ENCODE data around the gene PALLD. TPM values are rescaled to one million over a fixed set of nuclear protein-coding genes. Genes with fewer than 3 reads are reported as not detected.

Gene PALLD
- total RNA-seq, 2 experiments from 2014 or later, result 2.4 to 2.8 TPM

DNA sequence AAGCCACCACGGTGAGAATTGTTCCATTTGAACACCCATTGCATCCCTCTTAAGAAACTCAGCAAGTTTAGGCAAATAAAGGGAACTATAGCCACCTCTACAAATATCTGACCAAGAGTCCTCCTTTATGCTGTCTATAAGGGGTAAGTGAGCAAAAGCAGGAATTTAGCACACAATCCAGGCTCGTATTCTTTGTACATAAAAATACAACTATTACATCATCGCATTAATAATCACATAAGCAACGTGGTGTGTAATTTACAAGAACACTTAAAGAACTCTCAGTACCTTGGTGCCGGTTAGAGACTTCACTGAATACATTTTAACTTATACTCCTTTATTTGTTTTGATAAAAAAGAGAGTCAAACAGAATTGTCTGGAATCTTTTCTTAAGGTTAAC is 38.8 kb downstream of the PALLD start:
- peaks cover 4% of the 10 kb centered on the region for H3K4me1 Mint-ChIP-seq
- H3K27ac Mint-ChIP-seq, result no peak overlapping the region
- H3K4me3 Mint-ChIP-seq, result no peak overlapping the region
- H3K27me3 Mint-ChIP-seq, result peaks cover 9% of the 10 kb centered on the region
- no peaks in the 10 kb centered on the region for H3K9me3 Mint-ChIP-seq
- H3K36me3 Mint-ChIP-seq (ENCODE audit: low read depth), result no peaks in the 10 kb centered on the region
- no peak for DNase-seq
- CTCF ChIA-PET, result no interaction called here
- POLR2A ChIA-PET, result no interaction called here

- H3K27me3 Mint-ChIP-seq, result peaks cover 8% of the 10 kb centered on the region
- H3K4me3 Mint-ChIP-seq, result no peak overlapping the region
- no peaks in the 10 kb centered on the region for H3K9me3 Mint-ChIP-seq
- no peak for DNase-seq
- CTCF ChIA-PET, result no interaction called here
- POLR2A ChIA-PET, result no interaction called here
- no peaks in the 10 kb centered on the region for H3K36me3 Mint-ChIP-seq (ENCODE audit: low read depth)
- peaks cover 4% of the 10 kb centered on the region for H3K4me1 Mint-ChIP-seq
- H3K27ac Mint-ChIP-seq, result no peak overlapping the region
These were observed 39.6 kb downstream of the PALLD start for GRCh38 chr4:168536448-168536847.

- CTCF ChIA-PET, result interaction anchor here (1.1 kb wide), 1 partner anchor 25 kb away, joined by 3 read pairs; no protein-coding TSS in a partner anchor
- no peaks in the 10 kb centered on the region for H3K36me3 Mint-ChIP-seq (ENCODE audit: low read depth)
- peaks cover 4% of the 10 kb centered on the region for H3K4me1 Mint-ChIP-seq
- no peak for DNase-seq
- H3K27ac Mint-ChIP-seq, result no peak overlapping the region
- H3K4me3 Mint-ChIP-seq, result no peak overlapping the region
- H3K9me3 Mint-ChIP-seq, result no peaks in the 10 kb centered on the region
- POLR2A ChIA-PET, result no interaction called here
- H3K27me3 Mint-ChIP-seq, result peaks cover 6% of the 10 kb centered on the region
These were observed 40.2 kb downstream of the PALLD start for GRCh38 chr4:168537086-168537485.

- peaks cover 4% of the 10 kb centered on the region for H3K4me1 Mint-ChIP-seq
- peaks cover 6% of the 10 kb centered on the region for H3K27me3 Mint-ChIP-seq
- H3K27ac Mint-ChIP-seq, result no peak overlapping the region
- no peak overlapping the region for H3K4me3 Mint-ChIP-seq
- no peaks in the 10 kb centered on the region for H3K36me3 Mint-ChIP-seq (ENCODE audit: low read depth)
- ChIA-PET POLR2A (no interaction called here), CTCF (interaction anchor here (1.1 kb wide), 1 partner anchor 26 kb away, joined by 3 read pairs; no protein-coding TSS in a partner anchor)
- DNase-seq, result no peak
- no peaks in the 10 kb centered on the region for H3K9me3 Mint-ChIP-seq
These were observed 40.7 kb downstream of the PALLD start for GRCh38 chr4:168537571-168537970.

DNA sequence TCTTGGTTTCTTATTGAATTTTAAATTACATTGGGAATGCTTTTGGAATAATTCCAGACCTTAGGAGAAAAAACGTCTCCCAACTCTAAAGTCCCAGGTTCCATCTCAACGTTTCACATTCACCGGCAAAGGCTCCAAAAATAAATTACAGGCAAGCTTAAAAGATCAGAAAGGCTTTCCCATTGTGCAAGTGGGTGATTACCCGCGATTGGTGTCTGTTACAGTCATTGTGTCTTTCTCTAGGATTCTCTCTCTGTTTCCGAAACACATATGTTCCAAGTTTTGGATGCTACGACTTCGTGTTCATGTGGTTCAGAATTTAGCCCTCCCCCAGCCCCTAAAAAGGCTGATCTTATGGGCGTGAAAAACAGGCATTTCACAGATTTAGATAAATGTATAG is 41.8 kb downstream of the PALLD start:
- no peak overlapping the region for H3K4me3 Mint-ChIP-seq
- ChIA-PET CTCF (no interaction called here), POLR2A (no interaction called here)
- no peaks in the 10 kb centered on the region for H3K36me3 Mint-ChIP-seq (ENCODE audit: low read depth)
- DNase-seq, result no peak
- no peak overlapping the region for H3K27ac Mint-ChIP-seq
- H3K27me3 Mint-ChIP-seq, result peaks cover 6% of the 10 kb centered on the region
- H3K9me3 Mint-ChIP-seq, result no peaks in the 10 kb centered on the region
- peaks cover 4% of the 10 kb centered on the region for H3K4me1 Mint-ChIP-seq

DNA sequence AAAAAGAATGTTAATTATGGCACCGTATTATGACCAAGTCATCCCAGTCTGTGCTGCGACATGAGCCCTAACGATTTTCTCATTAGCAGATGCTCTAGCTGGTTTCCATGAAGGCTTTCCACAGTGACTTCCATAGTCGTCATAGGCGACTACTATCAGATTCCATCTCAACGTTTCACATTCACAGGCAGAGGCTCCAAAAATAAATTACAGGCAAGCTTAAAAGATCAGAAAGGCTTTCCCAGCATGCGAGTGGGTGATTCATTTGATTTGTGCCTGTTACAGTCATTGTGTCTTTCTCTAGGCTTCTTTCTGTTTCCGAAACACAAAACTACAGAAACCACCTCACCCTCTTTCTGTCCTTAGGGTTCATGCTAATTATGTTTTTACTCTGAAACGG is 43.2 kb downstream of the PALLD start:
- no peak overlapping the region for H3K4me3 Mint-ChIP-seq
- H3K27ac Mint-ChIP-seq, result no peak overlapping the region
- no peak for DNase-seq
- peaks cover 6% of the 10 kb centered on the region for H3K27me3 Mint-ChIP-seq
- H3K4me1 Mint-ChIP-seq, result peaks cover 4% of the 10 kb centered on the region
- no peaks in the 10 kb centered on the region for H3K36me3 Mint-ChIP-seq (ENCODE audit: low read depth)
- H3K9me3 Mint-ChIP-seq, result no peaks in the 10 kb centered on the region
- ChIA-PET POLR2A (no interaction called here), CTCF (no interaction called here)

DNA sequence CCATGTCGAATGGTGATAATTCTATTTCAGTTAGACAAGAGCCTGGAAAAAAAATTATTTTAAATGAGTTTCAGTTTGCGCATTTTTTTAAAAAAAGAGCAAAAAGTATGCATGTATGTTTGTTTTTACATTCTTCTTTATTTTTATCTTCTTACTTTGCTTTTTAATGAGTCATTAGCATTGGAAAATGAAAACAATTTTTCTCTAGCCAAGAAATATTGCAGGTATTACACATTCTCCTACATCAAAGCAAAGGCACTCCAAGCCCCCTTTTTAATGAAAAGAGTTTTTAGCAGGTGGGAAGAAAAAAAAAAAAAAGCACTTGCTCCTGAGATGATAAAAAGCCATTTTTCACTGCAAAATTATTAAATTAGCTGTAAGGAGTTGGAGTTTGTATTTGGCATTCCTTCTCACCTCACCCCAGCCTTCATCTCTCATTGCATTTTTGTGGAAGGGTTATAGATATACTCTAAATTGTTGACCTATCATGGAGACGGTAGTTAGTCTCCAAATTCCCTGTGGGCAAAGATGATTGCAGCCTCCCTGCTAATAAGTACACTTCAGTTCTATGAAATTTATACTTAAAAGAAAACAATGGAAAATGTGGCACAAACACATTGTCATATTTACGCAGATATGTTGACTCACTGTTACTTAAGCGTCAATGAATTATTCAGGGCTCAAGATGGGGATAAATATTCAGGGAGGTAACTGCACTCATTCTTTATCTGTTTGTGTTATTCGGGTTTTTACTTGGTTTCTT is 43.8 kb downstream of the PALLD start:
- Mint-ChIP-seq H3K36me3 (ENCODE audit: low read depth) (no peaks in the 10 kb centered on the region), H3K4me3 (no peak overlapping the region), H3K27me3 (peaks cover 6% of the 10 kb centered on the region), H3K9me3 (no peaks in the 10 kb centered on the region), H3K4me1 (peaks cover 4% of the 10 kb centered on the region), H3K27ac (no peak overlapping the region)
- DNase-seq, result no peak
- CTCF ChIA-PET, result interaction anchor here (0.5 kb wide), 1 partner anchor 130 kb away, joined by 3 read pairs; no protein-coding TSS in a partner anchor
- POLR2A ChIA-PET, result no interaction called here

- ChIA-PET CTCF (interaction anchor here (0.5 kb wide), 1 partner anchor 129 kb away, joined by 3 read pairs; no protein-coding TSS in a partner anchor), POLR2A (no interaction called here)
- Mint-ChIP-seq H3K36me3 (ENCODE audit: low read depth) (no peaks in the 10 kb centered on the region), H3K4me3 (no peak overlapping the region), H3K9me3 (no peaks in the 10 kb centered on the region), H3K27ac (no peak overlapping the region), H3K27me3 (peaks cover 5% of the 10 kb centered on the region), H3K4me1 (peaks cover 4% of the 10 kb centered on the region)
- DNase-seq, result no peak
These were observed 44.6 kb downstream of the PALLD start for GRCh38 chr4:168541266-168541953.

- POLR2A ChIA-PET, result no interaction called here
- Mint-ChIP-seq H3K4me1 (no peaks in the 10 kb centered on the region), H3K4me3 (no peak overlapping the region), H3K27me3 (peaks cover 14% of the 10 kb centered on the region), H3K27ac (no peak overlapping the region), H3K9me3 (no peaks in the 10 kb centered on the region), H3K36me3 (ENCODE audit: low read depth) (no peaks in the 10 kb centered on the region)
- CTCF ChIA-PET, result no interaction called here
- DNase-seq, result no peak
These were observed 52.3 kb downstream of the PALLD start for GRCh38 chr4:168549143-168549542.

DNA sequence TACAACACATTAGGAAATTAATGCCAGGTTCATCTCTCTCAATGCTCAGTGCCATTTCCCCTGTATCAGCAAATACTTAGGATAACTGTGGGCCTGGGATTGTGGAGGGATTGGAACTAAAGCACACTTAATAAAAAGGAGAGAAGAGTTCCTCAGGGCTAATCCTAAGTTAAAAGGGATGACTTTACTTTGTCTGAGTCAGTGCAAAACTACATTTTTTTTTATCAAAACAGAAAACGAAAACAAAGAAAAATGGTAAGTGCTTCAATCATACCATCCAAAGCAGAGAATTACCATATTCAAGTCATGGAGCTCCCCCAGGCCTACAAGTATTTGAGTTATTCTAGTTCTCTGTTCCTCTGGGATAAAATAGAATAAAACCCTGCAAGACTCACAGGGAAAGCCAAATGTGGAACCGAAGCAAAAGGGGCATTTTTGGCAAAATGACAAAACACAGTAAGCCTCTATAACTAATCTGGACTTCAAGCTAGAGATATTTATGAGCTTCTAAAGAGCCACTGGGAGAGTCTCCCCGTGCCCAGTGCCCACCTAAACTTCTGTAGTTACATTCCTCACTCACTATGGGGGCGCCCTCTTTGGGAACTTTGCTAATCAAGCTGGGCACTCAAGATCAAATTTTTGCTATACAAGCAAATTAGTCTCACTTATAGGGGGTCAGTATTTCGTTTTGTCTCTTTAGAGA is 53.4 kb downstream of the PALLD start:
- ChIA-PET POLR2A (no interaction called here), CTCF (interaction anchor here (0.6 kb wide), 1 partner anchor 1320 kb away, joined by 3 read pairs; no protein-coding TSS in a partner anchor)
- no peaks in the 10 kb centered on the region for H3K4me1 Mint-ChIP-seq
- no peak overlapping the region for H3K27ac Mint-ChIP-seq
- H3K36me3 Mint-ChIP-seq (ENCODE audit: low read depth), result no peaks in the 10 kb centered on the region
- peaks cover 16% of the 10 kb centered on the region for H3K27me3 Mint-ChIP-seq
- H3K4me3 Mint-ChIP-seq, result no peak overlapping the region
- DNase-seq, result no peak
- H3K9me3 Mint-ChIP-seq, result no peaks in the 10 kb centered on the region

DNA sequence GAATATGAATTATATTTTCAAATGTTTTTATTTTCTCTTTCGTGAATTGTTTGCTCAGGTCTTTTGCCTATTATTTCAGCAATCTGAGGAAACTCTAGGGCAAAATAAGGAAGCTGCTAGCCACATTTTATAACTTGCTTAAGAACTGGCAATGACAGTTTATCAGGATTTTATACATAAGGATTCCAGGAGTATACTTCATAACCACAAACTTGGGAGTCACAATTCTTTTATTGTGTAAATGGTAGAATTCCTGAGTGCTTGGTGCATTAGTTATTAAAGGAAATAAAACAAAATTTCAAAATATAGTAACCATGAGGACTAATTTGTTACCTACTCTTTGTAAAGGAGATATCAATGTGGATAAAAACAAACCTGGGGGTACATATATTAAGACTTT is 54.4 kb downstream of the PALLD start:
- Mint-ChIP-seq H3K27me3 (peaks cover 16% of the 10 kb centered on the region), H3K36me3 (ENCODE audit: low read depth) (no peaks in the 10 kb centered on the region), H3K9me3 (no peaks in the 10 kb centered on the region), H3K4me1 (no peaks in the 10 kb centered on the region), H3K4me3 (no peak overlapping the region), H3K27ac (no peak overlapping the region)
- ChIA-PET POLR2A (no interaction called here), CTCF (interaction anchor here (1.7 kb wide), 1 partner anchor 20 kb away, joined by 4 read pairs; no protein-coding TSS in a partner anchor)
- DNase-seq, result no peak

DNA sequence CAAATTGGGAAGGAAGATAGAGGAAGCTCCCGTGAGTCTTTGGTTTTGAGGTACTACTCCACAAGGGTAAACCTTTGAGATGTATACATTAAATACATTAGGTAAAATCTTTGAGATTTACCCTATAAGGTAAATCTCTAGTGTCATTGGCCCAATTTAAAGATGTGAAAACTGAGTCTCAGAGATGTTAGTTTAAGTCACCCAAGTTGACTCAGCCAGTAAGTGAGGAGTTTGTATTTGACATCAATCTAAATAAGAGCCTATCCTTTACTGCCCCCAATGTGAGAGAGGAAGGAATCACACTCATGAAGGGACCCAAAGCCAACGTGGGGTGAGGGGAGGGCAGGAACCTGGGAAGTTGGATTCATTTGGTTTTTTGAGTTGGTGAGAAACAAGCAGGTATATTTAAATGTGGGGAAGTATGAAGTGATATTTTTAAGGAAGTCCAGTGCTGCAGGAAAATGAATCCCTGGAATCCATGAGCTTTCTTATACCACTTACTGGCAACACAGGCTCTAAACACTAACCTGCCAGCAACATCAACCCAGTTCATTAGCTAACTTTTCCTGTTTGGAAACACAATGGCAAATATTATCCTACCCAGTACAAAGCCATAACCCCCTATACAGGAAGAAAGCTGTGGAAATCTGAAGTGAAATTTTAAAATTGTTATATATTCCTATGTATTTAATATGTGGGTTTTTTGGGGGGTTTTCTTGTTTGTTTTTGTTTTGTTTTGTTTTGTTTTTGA is 55.3 kb downstream of the PALLD start:
- Mint-ChIP-seq H3K4me3 (no peak overlapping the region), H3K27ac (no peak overlapping the region), H3K36me3 (ENCODE audit: low read depth) (no peaks in the 10 kb centered on the region), H3K27me3 (peaks cover 16% of the 10 kb centered on the region), H3K9me3 (no peaks in the 10 kb centered on the region), H3K4me1 (no peaks in the 10 kb centered on the region)
- ChIA-PET POLR2A (no interaction called here), CTCF (interaction anchor here (0.8 to 1.7 kb wide), 3 partner anchors 9 to 91 kb away, joined by 3 to 4 read pairs (median 4); no protein-coding TSS in a partner anchor)
- peak; percentile 11 for DNase-seq

Data from activated CD4-positive, alpha-beta T cell treated with anti-CD3 and anti-CD28 coated beads, Interleukin-2, amount 10 ng/mL, durations not matched to agents 7 days and 5 days (primary cell).